Right lobe of liver (tissue), 6 donors: Measurements from ENCODE around the gene NTM. TPM values are rescaled to one million over a fixed set of nuclear protein-coding genes. Genes with fewer than 3 reads are reported as not detected.

ENCODE experiments used
- ATAC-seq, 4 donors: fragments of 200-7000 bp; cut with Tn5 transposase; one replicate each; pipeline ENCODE4 v1.9.1; 2020; ENCODE audit warnings: mild to moderate bottlenecking in 4 of 4, moderate library complexity in 4 of 4
- DNase-seq, 3 donors: peaks; one replicate each; pipeline ENCODE4 v3.0.0-alpha.2; 2020
- H3K27ac ChIP-seq, 3 donors: fragments of 200-600 bp; one replicate each; pipeline ENCODE4 v1.8.0; 2022
- H3K27me3 ChIP-seq, 2 donors: fragments of 200-600 bp; one replicate each; pipeline ENCODE4 v1.8.0; 2022
- H3K36me3 ChIP-seq, 4 donors: fragments of 200-600 bp; sonication (generic) in 1 of 4; one replicate each; pipeline versions ENCODE4 v1.5.1 to v1.8.0; 2017 to 2022; ENCODE audit warnings: control low read depth in 1 of 4
- H3K4me1 ChIP-seq, 4 donors: fragments of 200-600 bp; sonication (generic) in 1 of 4; one replicate each; pipeline versions ENCODE4 v1.5.1 to v1.8.0; 2017 to 2022; ENCODE audit warnings: control low read depth in 1 of 4
- H3K4me3 ChIP-seq, 3 donors: fragments of 200-600 bp; one replicate each; pipeline ENCODE4 v1.8.0; 2022
- H3K9me3 ChIP-seq, 4 donors: fragments of 200-600 bp; sonication (generic) in 1 of 4; one replicate each; pipeline versions ENCODE4 v1.5.1 to v1.8.0; 2017 to 2022; ENCODE audit warnings: control low read depth in 1 of 4
- CTCF ChIP-seq, 4 donors: fragments of 200-600 bp in 3 of 4; fragments of 450-650 bp in 1 of 4; IDR thresholded peaks; one replicate each; pipeline versions ENCODE4 v1.5.1 to v1.8.0; 2016 to 2022; ENCODE audit warnings: antibody characterized with exemption in 4 of 4, mild to moderate bottlenecking in 2 of 4
- POLR2A ChIP-seq: fragments of 450-650 bp; IDR thresholded peaks from one replicate; pipeline ENCODE4 v1.6.1; 2017; ENCODE audit warnings: antibody characterized with exemption, mild to moderate bottlenecking
- WGBS: methylation state at CpG from one replicate; pipeline ENCODE4 v1.1.6; 2018; ENCODE audit warnings: low coverage, low lambda C conversion rate; ENCODE audit not compliant: insufficient coverage; ENCODE audit errors: missing lambda C conversion rate; 5-methylcytosine and 5-hydroxymethylcytosine counted together
- intact Hi-C, 2 donors: fragments of 100-400 bp; cut with DNase I; formaldehyde crosslinking; loops; one replicate each; pipeline versions ENCODE4 v1.11.2 to v1.14.1; 2022
- total RNA-seq, 6 experiments: library from RNA; depleted of rRNA in 2 of 6; stranded (reverse); fragments of >200 nt in 2 of 6; fragmentation: NEBNext Ultra II Directional in 3 of 6; extraction: Animal tissue kit (Norgen Biotek cat#: 25700) in 3 of 6; gene quantifications; one replicate each; pipeline versions ENCODE4 v1.1.0 to v1.2.4, GENCODE V29; 2016 to 2023
- donor health status: DM: no; HTN: yes; CAD: no.
- donor health status: DM: no; HTN: no; CAD: no.
- donor health status: DM: no; HTN: no; CAD: no.
- donor health status: DM: no; HTN: yes; CAD: no.
- donor health status: DM: no; HTN: yes; CAD: no.

The NTM gene
- total RNA-seq, 6 experiments from 2014 or later, result 0.35 TPM; not detected in 5

- no peak overlapping the region for H3K4me3 ChIP-seq
- ATAC-seq (no peak), DNase-seq (no peak)
- intact Hi-C loops, result no loop called here
- H3K36me3 ChIP-seq, result no peaks in the 10 kb centered on the region
- H3K9me3 ChIP-seq, result no peaks in the 10 kb centered on the region
- 70% methylated on average over 11 of the region's 12 CpGs for WGBS
- no peaks in the 10 kb centered on the region for H3K4me1 ChIP-seq
- H3K27ac ChIP-seq, result no peak overlapping the region
- no peaks in the 10 kb centered on the region for H3K27me3 ChIP-seq
- TF ChIP-seq CTCF (IDR thresholded peaks at IDR 0.05) (no peak), POLR2A (no peak)
Measured at GRCh38 chr11:131838016-131838415, 467.6 kb downstream of the NTM start.

- no peak overlapping the region for H3K4me3 ChIP-seq
- DNase-seq (no peak), ATAC-seq (no peak)
- H3K4me1 ChIP-seq, result no peaks in the 10 kb centered on the region
- 56% methylated on average over 2 of the region's 2 CpGs for WGBS
- H3K9me3 ChIP-seq, result no peaks in the 10 kb centered on the region
- TF ChIP-seq POLR2A (no peak), CTCF (IDR thresholded peaks at IDR 0.05) (no peak)
- no peaks in the 10 kb centered on the region for H3K36me3 ChIP-seq
- intact Hi-C loops, result no loop called here
- no peaks in the 10 kb centered on the region for H3K27me3 ChIP-seq
- no peak overlapping the region for H3K27ac ChIP-seq
Measured at GRCh38 chr11:131839326-131839725, 468.9 kb downstream of the NTM start.

GRCh38 chr11:131840545-131840944 lies 470.1 kb downstream of the NTM start:
- ATAC-seq, result no peak
- no peak for DNase-seq
- Histone ChIP-seq H3K36me3 (no peaks in the 10 kb centered on the region), H3K27me3 (no peaks in the 10 kb centered on the region), H3K27ac (no peak overlapping the region), H3K9me3 (no peaks in the 10 kb centered on the region), H3K4me3 (no peak overlapping the region), H3K4me1 (no peaks in the 10 kb centered on the region)
- WGBS, result 55% methylated on average over 3 of the region's 3 CpGs
- TF ChIP-seq POLR2A, result no peak
- TF ChIP-seq CTCF (IDR thresholded peaks at IDR 0.05), result no peak
- intact Hi-C loops, result no loop called here

- DNase-seq (no peak), ATAC-seq (no peak)
- intact Hi-C loops, result no loop called here
- H3K4me1 ChIP-seq, result no peaks in the 10 kb centered on the region
- TF ChIP-seq CTCF (IDR thresholded peaks at IDR 0.05) (no peak), POLR2A (no peak)
- no peak overlapping the region for H3K27ac ChIP-seq
- WGBS, result 50% methylated on average over 1 of the region's 1 CpG
- H3K9me3 ChIP-seq, result no peaks in the 10 kb centered on the region
- no peaks in the 10 kb centered on the region for H3K27me3 ChIP-seq
- H3K36me3 ChIP-seq, result no peaks in the 10 kb centered on the region
- H3K4me3 ChIP-seq, result no peak overlapping the region
Measured at GRCh38 chr11:131841028-131841427, 470.6 kb downstream of the NTM start.
